Keratinocyte (primary cell): ENCODE measurements around the gene WDR27. TPM values are rescaled to one million over a fixed set of nuclear protein-coding genes. Genes with fewer than 3 reads are reported as not detected.

ENCODE experiments used
- DNase-seq: peaks from one replicate; pipeline ENCODE4 v3.0.0-alpha.2; 2011; ENCODE audit warnings: low read depth, missing footprints, low spot score
- FAIRE-seq: peaks from 2 replicates; lab custom pipeline; 2011; peaks lifted over from hg19 to GRCh38; lab: Jason Lieb, UNC
- H2AFZ ChIP-seq: 2 replicates; pipeline ENCODE4 v1.6.0; 2012; ENCODE audit warnings: low read length, control low read depth, inconsistent platforms; ENCODE audit not compliant: control insufficient read depth
- H3K27ac ChIP-seq: 2 replicates; pipeline ENCODE4 v1.5.1; 2011; ENCODE audit warnings: low read length; ENCODE audit not compliant: control insufficient read depth, insufficient read depth
- H3K27me3 ChIP-seq: 3 replicates; pipeline ENCODE4 v1.6.0; 2011; ENCODE audit warnings: low read length; ENCODE audit not compliant: control insufficient read depth, insufficient read depth; ENCODE audit errors: extremely low read depth
- H3K36me3 ChIP-seq, 2 experiments: 2 replicates in 1 of 2; 3 replicates in 1 of 2; pipeline ENCODE4 v1.5.1; 2011; ENCODE audit warnings: low read length in 2 of 2, mild to moderate bottlenecking in 1 of 2; ENCODE audit not compliant: control insufficient read depth in 2 of 2, insufficient read depth in 2 of 2; ENCODE audit errors: extremely low read depth in 1 of 2
- H3K4me1 ChIP-seq: 3 replicates; pipeline ENCODE4 v1.5.1; 2011; ENCODE audit warnings: low read length; ENCODE audit not compliant: control insufficient read depth, insufficient read depth; ENCODE audit errors: extremely low read depth
- H3K4me2 ChIP-seq: 3 replicates; pipeline ENCODE4 v1.6.0; 2011; ENCODE audit warnings: low read depth, low read length; ENCODE audit not compliant: control insufficient read depth, insufficient read depth; ENCODE audit errors: extremely low read depth
- H3K4me3 ChIP-seq, 3 experiments: fragments of 200-600 bp in 1 of 3; sonication (generic) in 1 of 3; 2 replicates in 2 of 3; 3 replicates in 1 of 3; pipeline ENCODE4 v1.5.1; 2011 to 2016; ENCODE audit warnings: low read length in 3 of 3, mild to moderate bottlenecking in 3 of 3, control low read depth in 2 of 3, inconsistent platforms in 1 of 3, low read depth in 1 of 3, mixed read lengths in 1 of 3, mixed run types in 1 of 3, moderate library complexity in 1 of 3; ENCODE audit not compliant: control insufficient read depth in 2 of 3, insufficient read depth in 2 of 3; ENCODE audit errors: extremely low read depth in 1 of 3
- H3K79me2 ChIP-seq: 2 replicates; pipeline ENCODE4 v1.6.0; 2012; ENCODE audit warnings: low read length; ENCODE audit not compliant: control insufficient read depth, insufficient read depth
- H3K9ac ChIP-seq: 3 replicates; pipeline ENCODE4 v1.6.0; 2011; ENCODE audit warnings: low read length; ENCODE audit not compliant: control insufficient read depth, insufficient read depth; ENCODE audit errors: extremely low read depth
- H3K9me1 ChIP-seq: 3 replicates; pipeline ENCODE4 v1.6.0; 2011; ENCODE audit warnings: low read length; ENCODE audit not compliant: control insufficient read depth, insufficient read depth; ENCODE audit errors: extremely low read depth
- H3K9me3 ChIP-seq: 2 replicates; pipeline ENCODE4 v1.5.1; 2012; ENCODE audit warnings: low read depth, low read length; ENCODE audit not compliant: control insufficient read depth
- H4K20me1 ChIP-seq: 3 replicates; pipeline ENCODE4 v1.6.0; 2011; ENCODE audit warnings: low read length; ENCODE audit not compliant: control insufficient read depth, insufficient read depth; ENCODE audit errors: extremely low read depth
- EZH2 ChIP-seq: IDR thresholded peaks from one replicate; pipeline ENCODE4 v1.6.1; 2012; ENCODE audit warnings: inconsistent platforms, mild to moderate bottlenecking, low read length, moderate library complexity
- dilution Hi-C: fragments of 300-500 bp; cut with MboI; formaldehyde crosslinking; loops from one replicate; pipeline ENCODE4 v1.7.0; 2020; ENCODE audit warnings: low sequenced_read_pairs; ENCODE audit not compliant: extremely low pct_ligation_motif_present
- polyA plus RNA-seq, 5 experiments: library from polyadenylated mRNA; depleted of rRNA in 3 of 5; stranded (reverse) in 3 of 5; stranded (forward) in 1 of 5; unstranded in 1 of 5; fragments of >200 nt; gene quantifications; 1 replicate in 1 of 5; 2 replicates in 3 of 5; 3 replicates in 1 of 5; pipeline versions ENCODE4 v1.2.1 to v1.2.3, GENCODE V29; 2011 to 2012; ENCODE audit warnings: missing spikeins in 2 of 5, low read depth in 1 of 5, low replicate concordance in 1 of 5
- TF ChIP-seq, protein P1 (sequence below), 3 experiments: IDR thresholded peaks in 1 of 3; conservative IDR thresholded peaks in 1 of 3; optimal IDR thresholded peaks in 1 of 3; 2 replicates in 2 of 3; 3 replicates in 1 of 3; pipeline versions ENCODE3 to v1.5.1; 2011; ENCODE audit warnings: low read length in 3 of 3, mild to moderate bottlenecking in 3 of 3, moderate library complexity in 2 of 3, control low read depth in 1 of 3, inconsistent platforms in 1 of 3; ENCODE audit not compliant: insufficient read depth in 2 of 3; ENCODE audit errors: extremely low read depth in 1 of 3

Gene WDR27
- polyA plus RNA-seq, 1 donor (not counting 4 experiments of a cell fraction or from before 2014, with no cell fraction given): 17.8 TPM

GRCh38 chr6:169427856-169428255 is 274.0 kb downstream of the WDR27 start:
- Histone ChIP-seq H3K27ac (no peak overlapping the region), H3K4me1 (no peaks in the 10 kb centered on the region), H3K9ac (no peak overlapping the region), H3K4me2 (no peak overlapping the region), H3K9me1 (no peaks in the 10 kb centered on the region), H3K4me3 (no peak overlapping the region), H3K79me2 (no peaks in the 10 kb centered on the region), H4K20me1 (no peaks in the 10 kb centered on the region), H3K9me3 (no peaks in the 10 kb centered on the region), H3K36me3 (no peaks in the 10 kb centered on the region), H2AFZ (no peak overlapping the region), H3K27me3 (no peaks in the 10 kb centered on the region)
- TF ChIP-seq, protein P1, sequence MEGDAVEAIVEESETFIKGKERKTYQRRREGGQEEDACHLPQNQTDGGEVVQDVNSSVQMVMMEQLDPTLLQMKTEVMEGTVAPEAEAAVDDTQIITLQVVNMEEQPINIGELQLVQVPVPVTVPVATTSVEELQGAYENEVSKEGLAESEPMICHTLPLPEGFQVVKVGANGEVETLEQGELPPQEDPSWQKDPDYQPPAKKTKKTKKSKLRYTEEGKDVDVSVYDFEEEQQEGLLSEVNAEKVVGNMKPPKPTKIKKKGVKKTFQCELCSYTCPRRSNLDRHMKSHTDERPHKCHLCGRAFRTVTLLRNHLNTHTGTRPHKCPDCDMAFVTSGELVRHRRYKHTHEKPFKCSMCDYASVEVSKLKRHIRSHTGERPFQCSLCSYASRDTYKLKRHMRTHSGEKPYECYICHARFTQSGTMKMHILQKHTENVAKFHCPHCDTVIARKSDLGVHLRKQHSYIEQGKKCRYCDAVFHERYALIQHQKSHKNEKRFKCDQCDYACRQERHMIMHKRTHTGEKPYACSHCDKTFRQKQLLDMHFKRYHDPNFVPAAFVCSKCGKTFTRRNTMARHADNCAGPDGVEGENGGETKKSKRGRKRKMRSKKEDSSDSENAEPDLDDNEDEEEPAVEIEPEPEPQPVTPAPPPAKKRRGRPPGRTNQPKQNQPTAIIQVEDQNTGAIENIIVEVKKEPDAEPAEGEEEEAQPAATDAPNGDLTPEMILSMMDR (optimal IDR thresholded peaks at IDR 0.05 in 1 of 3, IDR thresholded peaks at IDR 0.05 in 1 of 3, conservative IDR thresholded peaks at IDR 0.05 in 1 of 3; ENCODE audit: extremely low read depth in 1 of 3, insufficient read depth in 2 of 3, low read length in 3 of 3): no peak
- TF ChIP-seq EZH2: no peak
- DNase-seq (no peak), FAIRE-seq (no peak)
- dilution Hi-C loops: no loop called here

- DNase-seq (no peak), FAIRE-seq (no peak)
- Histone ChIP-seq H3K9me3 (no peaks in the 10 kb centered on the region), H3K79me2 (no peaks in the 10 kb centered on the region), H3K9ac (no peak overlapping the region), H3K9me1 (no peaks in the 10 kb centered on the region), H3K4me1 (no peaks in the 10 kb centered on the region), H3K36me3 (no peaks in the 10 kb centered on the region), H3K27ac (no peak overlapping the region), H4K20me1 (no peaks in the 10 kb centered on the region), H3K4me3 (no peak overlapping the region), H2AFZ (no peak overlapping the region), H3K4me2 (no peak overlapping the region), H3K27me3 (no peaks in the 10 kb centered on the region)
- dilution Hi-C loops: no loop called here
- TF ChIP-seq, protein P1 (optimal IDR thresholded peaks at IDR 0.05 in 1 of 3, IDR thresholded peaks at IDR 0.05 in 1 of 3, conservative IDR thresholded peaks at IDR 0.05 in 1 of 3; ENCODE audit: extremely low read depth in 1 of 3, insufficient read depth in 2 of 3, low read length in 3 of 3): no peak
- no peak for TF ChIP-seq EZH2
Observed at GRCh38 chr6:169426611-169427010, 275.2 kb downstream of the WDR27 start.
